HepG2 (cell line): ENCODE data around the gene ACO1. TPM values are rescaled to one million over a fixed set of nuclear protein-coding genes. Genes with fewer than 3 reads are reported as not detected.

Experiments
- ELF4 ChIP-seq: sonication (generic); formaldehyde crosslinking; IDR thresholded peaks from 2 replicates; pipeline ENCODE4 v1.5.0; 2020; ENCODE audit warnings: missing genetic modification reagents, mild to moderate bottlenecking, moderate library complexity, borderline replicate concordance
- FOXP1 ChIP-seq, 2 experiments: fragments of 450-650 bp in 1 of 2; IDR thresholded peaks; 2 replicates each; pipeline ENCODE4 v1.6.1; 2017 to 2018; ENCODE audit warnings: antibody characterized with exemption in 1 of 2
- GTF2F1 ChIP-seq: fragments of 150-350 bp; IDR thresholded peaks from 2 replicates; pipeline ENCODE4 v1.6.1; 2014; ENCODE audit warnings: low read length
- HNF4G ChIP-seq, 2 experiments: sonication (generic) in 1 of 2; formaldehyde crosslinking in 1 of 2; IDR thresholded peaks; 2 replicates each; pipeline versions ENCODE4 v1.4.0 to v1.6.1; 2011 to 2020; ENCODE audit warnings: borderline replicate concordance in 2 of 2, low read depth in 2 of 2, mild to moderate bottlenecking in 2 of 2, low read length in 1 of 2, missing genetic modification reagents in 1 of 2, moderate library complexity in 1 of 2
- SRY ChIP-seq: sonication (generic); formaldehyde crosslinking; IDR thresholded peaks from 2 replicates; pipeline ENCODE4 v1.8.0; 2022; ENCODE audit warnings: mild to moderate bottlenecking, missing genetic modification reagents
- ZBTB7B ChIP-seq: sonication (generic); formaldehyde crosslinking; IDR thresholded peaks from 2 replicates; pipeline ENCODE4 v1.4.0; 2020; ENCODE audit warnings: missing genetic modification reagents
- ZNF160 ChIP-seq: sonication (generic); formaldehyde crosslinking; IDR thresholded peaks from 2 replicates; pipeline ENCODE4 v1.8.0; 2022; ENCODE audit warnings: mild to moderate bottlenecking, inconsistent platforms, missing genetic modification reagents
- ZNF317 ChIP-seq: sonication (generic); formaldehyde crosslinking; IDR thresholded peaks from 2 replicates; pipeline ENCODE4 v1.5.0; 2020; ENCODE audit warnings: mild to moderate bottlenecking, missing genetic modification reagents
- ZNF747 ChIP-seq: sonication (generic); formaldehyde crosslinking; IDR thresholded peaks from 2 replicates; pipeline ENCODE4 v1.8.1; 2023; ENCODE audit warnings: missing genetic modification reagents, mild to moderate bottlenecking, borderline replicate concordance
- ZNF891 ChIP-seq: sonication (generic); formaldehyde crosslinking; IDR thresholded peaks from 2 replicates; pipeline ENCODE4 v1.5.0; 2020; ENCODE audit warnings: mild to moderate bottlenecking, missing genetic modification reagents
- polyA plus RNA-seq, 8 experiments: library from polyadenylated mRNA; depleted of rRNA in 3 of 8; stranded (reverse) in 7 of 8; unstranded in 1 of 8; fragments of >200 nt; fragmentation: Illumina TruSeq in 4 of 8; extraction: Trizol in 4 of 8; gene quantifications; 2 replicates each; pipeline versions ENCODE4 v1.2.1 to v1.2.3, GENCODE V29; 2011 to 2016; ENCODE audit warnings: low read depth in 4 of 8, missing spikeins in 1 of 8, mixed read lengths in 1 of 8; ENCODE audit not compliant: insufficient read depth in 1 of 8
- total RNA-seq, 5 experiments: library from RNA; depleted of rRNA; stranded (reverse); fragments of >200 nt; fragmentation: Illumina TruSeq; extraction: Trizol; gene quantifications; 2 replicates each; pipeline ENCODE4 v1.2.3, GENCODE V29; 2016; ENCODE audit warnings: low read depth in 1 of 5
- TF ChIP-seq, protein P1 (sequence below): IDR thresholded peaks from 2 replicates; pipeline ENCODE4 v1.6.1; 2016; ENCODE audit warnings: low read depth, missing genetic modification reagents, missing compliant biosample characterization
- TF ChIP-seq, protein P2 (sequence below): sonication (generic); formaldehyde crosslinking; IDR thresholded peaks from 2 replicates; pipeline ENCODE4 v1.5.0; 2020; ENCODE audit warnings: missing genetic modification reagents
- TF ChIP-seq, protein P3 (sequence below): sonication (generic); formaldehyde crosslinking; IDR thresholded peaks from 2 replicates; pipeline ENCODE4 v1.4.0; 2020; ENCODE audit warnings: missing genetic modification reagents, borderline replicate concordance

The ACO1 gene
- total and polyA plus RNA-seq, 2 of the 13 experiments (the other 11 are each of a cell fraction or from before 2014, with no cell fraction given), result 20.1 to 48.2 TPM

DNA sequence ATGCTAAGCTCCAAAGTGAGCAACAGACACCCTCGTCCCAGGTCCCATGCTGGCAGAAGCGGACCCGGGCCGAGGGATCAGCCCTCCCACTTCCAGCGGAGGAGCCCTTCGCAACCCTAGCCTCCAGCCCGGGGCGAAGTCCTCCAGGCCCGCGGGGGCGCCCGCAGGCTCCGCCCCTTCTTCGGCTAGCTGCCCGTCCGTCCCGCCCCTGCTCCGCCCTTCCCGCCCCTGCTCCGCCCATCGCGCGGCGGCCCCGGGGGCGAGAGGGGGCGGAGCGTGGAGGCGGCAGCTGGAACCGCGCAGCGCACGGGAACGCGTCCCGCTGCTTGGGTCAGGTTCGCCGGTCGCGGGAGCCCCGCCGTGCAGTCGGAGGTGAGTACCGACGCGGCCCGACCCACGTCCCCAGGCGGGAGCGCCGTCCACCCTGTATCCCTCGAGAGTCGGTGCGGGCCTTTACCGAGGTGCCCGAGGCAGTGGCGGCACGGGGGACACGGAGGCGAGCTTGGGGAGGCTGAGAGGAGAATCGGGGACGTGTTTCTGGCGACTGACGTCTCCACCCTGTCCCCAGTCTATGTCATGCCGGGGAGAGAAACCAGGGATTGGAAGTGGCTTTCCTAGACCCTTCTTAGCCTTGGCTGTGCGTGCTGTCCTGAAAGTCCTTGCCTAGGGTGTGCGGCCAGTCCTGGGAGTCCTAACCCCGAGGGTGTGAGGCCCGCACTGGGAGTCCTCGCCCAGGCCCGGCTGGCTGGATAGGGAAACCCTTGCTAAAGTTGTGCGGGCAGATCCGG, at the start of gene ACO1 (continued):
- TF ChIP-seq, protein P1, sequence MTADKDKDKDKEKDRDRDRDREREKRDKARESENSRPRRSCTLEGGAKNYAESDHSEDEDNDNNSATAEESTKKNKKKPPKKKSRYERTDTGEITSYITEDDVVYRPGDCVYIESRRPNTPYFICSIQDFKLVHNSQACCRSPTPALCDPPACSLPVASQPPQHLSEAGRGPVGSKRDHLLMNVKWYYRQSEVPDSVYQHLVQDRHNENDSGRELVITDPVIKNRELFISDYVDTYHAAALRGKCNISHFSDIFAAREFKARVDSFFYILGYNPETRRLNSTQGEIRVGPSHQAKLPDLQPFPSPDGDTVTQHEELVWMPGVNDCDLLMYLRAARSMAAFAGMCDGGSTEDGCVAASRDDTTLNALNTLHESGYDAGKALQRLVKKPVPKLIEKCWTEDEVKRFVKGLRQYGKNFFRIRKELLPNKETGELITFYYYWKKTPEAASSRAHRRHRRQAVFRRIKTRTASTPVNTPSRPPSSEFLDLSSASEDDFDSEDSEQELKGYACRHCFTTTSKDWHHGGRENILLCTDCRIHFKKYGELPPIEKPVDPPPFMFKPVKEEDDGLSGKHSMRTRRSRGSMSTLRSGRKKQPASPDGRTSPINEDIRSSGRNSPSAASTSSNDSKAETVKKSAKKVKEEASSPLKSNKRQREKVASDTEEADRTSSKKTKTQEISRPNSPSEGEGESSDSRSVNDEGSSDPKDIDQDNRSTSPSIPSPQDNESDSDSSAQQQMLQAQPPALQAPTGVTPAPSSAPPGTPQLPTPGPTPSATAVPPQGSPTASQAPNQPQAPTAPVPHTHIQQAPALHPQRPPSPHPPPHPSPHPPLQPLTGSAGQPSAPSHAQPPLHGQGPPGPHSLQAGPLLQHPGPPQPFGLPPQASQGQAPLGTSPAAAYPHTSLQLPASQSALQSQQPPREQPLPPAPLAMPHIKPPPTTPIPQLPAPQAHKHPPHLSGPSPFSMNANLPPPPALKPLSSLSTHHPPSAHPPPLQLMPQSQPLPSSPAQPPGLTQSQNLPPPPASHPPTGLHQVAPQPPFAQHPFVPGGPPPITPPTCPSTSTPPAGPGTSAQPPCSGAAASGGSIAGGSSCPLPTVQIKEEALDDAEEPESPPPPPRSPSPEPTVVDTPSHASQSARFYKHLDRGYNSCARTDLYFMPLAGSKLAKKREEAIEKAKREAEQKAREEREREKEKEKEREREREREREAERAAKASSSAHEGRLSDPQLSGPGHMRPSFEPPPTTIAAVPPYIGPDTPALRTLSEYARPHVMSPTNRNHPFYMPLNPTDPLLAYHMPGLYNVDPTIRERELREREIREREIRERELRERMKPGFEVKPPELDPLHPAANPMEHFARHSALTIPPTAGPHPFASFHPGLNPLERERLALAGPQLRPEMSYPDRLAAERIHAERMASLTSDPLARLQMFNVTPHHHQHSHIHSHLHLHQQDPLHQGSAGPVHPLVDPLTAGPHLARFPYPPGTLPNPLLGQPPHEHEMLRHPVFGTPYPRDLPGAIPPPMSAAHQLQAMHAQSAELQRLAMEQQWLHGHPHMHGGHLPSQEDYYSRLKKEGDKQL (CRISPR knock-in tag), result no peak
- TF ChIP-seq ZNF160 (CRISPR knock-in tag), result 0 out of 2 replicates have a peak, but pooled peaks have one; percentile 73
- TF ChIP-seq ZBTB7B (CRISPR knock-in tag), result no peak; the same call in 1 of the 2 replicates
- TF ChIP-seq, protein P2, sequence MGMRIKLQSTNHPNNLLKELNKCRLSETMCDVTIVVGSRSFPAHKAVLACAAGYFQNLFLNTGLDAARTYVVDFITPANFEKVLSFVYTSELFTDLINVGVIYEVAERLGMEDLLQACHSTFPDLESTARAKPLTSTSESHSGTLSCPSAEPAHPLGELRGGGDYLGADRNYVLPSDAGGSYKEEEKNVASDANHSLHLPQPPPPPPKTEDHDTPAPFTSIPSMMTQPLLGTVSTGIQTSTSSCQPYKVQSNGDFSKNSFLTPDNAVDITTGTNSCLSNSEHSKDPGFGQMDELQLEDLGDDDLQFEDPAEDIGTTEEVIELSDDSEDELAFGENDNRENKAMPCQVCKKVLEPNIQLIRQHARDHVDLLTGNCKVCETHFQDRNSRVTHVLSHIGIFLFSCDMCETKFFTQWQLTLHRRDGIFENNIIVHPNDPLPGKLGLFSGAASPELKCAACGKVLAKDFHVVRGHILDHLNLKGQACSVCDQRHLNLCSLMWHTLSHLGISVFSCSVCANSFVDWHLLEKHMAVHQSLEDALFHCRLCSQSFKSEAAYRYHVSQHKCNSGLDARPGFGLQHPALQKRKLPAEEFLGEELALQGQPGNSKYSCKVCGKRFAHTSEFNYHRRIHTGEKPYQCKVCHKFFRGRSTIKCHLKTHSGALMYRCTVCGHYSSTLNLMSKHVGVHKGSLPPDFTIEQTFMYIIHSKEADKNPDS (CRISPR knock-in tag), result no peak
- TF ChIP-seq FOXP1 (IDR thresholded peaks at IDR 0.05), result no peak
- no peak for TF ChIP-seq FOXP1 (CRISPR knock-in tag; IDR thresholded peaks at IDR 0.05)
- TF ChIP-seq ZNF317, result no peak
- no peak for TF ChIP-seq ELF4
- TF ChIP-seq ZNF747 (CRISPR knock-in tag), result 0 out of 2 replicates have a peak, but pooled peaks have one; percentile 26
- TF ChIP-seq, protein P3, sequence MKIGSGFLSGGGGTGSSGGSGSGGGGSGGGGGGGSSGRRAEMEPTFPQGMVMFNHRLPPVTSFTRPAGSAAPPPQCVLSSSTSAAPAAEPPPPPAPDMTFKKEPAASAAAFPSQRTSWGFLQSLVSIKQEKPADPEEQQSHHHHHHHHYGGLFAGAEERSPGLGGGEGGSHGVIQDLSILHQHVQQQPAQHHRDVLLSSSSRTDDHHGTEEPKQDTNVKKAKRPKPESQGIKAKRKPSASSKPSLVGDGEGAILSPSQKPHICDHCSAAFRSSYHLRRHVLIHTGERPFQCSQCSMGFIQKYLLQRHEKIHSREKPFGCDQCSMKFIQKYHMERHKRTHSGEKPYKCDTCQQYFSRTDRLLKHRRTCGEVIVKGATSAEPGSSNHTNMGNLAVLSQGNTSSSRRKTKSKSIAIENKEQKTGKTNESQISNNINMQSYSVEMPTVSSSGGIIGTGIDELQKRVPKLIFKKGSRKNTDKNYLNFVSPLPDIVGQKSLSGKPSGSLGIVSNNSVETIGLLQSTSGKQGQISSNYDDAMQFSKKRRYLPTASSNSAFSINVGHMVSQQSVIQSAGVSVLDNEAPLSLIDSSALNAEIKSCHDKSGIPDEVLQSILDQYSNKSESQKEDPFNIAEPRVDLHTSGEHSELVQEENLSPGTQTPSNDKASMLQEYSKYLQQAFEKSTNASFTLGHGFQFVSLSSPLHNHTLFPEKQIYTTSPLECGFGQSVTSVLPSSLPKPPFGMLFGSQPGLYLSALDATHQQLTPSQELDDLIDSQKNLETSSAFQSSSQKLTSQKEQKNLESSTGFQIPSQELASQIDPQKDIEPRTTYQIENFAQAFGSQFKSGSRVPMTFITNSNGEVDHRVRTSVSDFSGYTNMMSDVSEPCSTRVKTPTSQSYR (CRISPR knock-in tag), result no peak
- peak; percentile 79; the same call in 1 of the 2 replicates for TF ChIP-seq HNF4G (IDR thresholded peaks at IDR 0.05; ENCODE audit: borderline replicate concordance, low read depth, low read length)
- peak; percentile 84 for TF ChIP-seq HNF4G (CRISPR knock-in tag; IDR thresholded peaks at IDR 0.05; ENCODE audit: borderline replicate concordance, low read depth)
- no peak for TF ChIP-seq GTF2F1
- peak; percentile 64; the same call in 1 of the 2 replicates for TF ChIP-seq SRY
- peak; percentile 88; the same call in 1 of the 2 replicates for TF ChIP-seq ZNF891
